ENCODE results near the gene GNAZ.
"Not testable (repeated sequence)": the region's sequence is repeated elsewhere in the genome, so short reads cannot be mapped to it uniquely, and the experiment has no call there.

Gene GNAZ

DNA sequence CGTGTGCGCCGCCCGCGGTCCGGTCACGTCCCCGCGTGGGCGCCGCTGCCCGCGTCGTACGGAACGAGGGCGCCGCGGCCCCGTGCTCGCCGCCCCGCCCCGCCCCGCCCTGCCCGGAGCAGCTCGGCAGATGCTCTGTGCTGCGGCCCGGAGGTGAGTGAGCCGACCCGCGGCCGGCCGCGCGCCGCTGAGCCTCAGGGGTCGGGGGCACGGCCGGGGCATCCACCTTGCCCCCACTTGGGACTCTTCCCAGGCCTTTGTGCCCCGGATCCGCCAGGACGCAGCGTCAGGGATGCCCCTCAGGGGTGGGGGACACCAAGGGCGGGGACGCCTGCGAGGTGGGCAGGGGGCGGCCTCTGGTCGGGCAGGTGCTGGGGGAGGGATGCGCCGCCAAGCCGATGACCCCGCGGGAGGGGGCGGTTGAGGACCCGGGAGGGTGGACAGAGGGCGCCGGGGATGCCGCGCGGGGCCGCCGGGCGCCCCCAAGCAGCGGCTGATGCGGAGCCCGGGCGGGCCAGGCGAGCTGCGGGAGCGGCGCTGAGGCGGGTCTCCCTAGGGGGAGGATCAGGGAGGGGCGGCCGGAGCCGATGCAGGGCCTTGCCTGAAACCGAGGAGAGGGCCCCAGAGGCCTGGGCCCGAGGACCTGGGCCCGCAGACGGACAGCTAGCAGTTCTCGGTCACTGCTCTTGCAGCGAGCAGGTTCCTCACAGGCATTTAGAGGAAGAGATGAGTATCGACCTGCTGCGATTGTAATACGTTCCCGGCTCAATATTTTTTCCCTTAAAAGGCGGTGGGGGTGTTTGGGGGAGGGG lies at the start of gene GNAZ:
Gene GNAZ (plus strand): TSS at position 102 of the 812 bp plus-strand sequence. CDS start 25,177 bp downstream, outside the sequence.
- no peak for DNase-seq (ENCODE audit: low spot score)

DNA sequence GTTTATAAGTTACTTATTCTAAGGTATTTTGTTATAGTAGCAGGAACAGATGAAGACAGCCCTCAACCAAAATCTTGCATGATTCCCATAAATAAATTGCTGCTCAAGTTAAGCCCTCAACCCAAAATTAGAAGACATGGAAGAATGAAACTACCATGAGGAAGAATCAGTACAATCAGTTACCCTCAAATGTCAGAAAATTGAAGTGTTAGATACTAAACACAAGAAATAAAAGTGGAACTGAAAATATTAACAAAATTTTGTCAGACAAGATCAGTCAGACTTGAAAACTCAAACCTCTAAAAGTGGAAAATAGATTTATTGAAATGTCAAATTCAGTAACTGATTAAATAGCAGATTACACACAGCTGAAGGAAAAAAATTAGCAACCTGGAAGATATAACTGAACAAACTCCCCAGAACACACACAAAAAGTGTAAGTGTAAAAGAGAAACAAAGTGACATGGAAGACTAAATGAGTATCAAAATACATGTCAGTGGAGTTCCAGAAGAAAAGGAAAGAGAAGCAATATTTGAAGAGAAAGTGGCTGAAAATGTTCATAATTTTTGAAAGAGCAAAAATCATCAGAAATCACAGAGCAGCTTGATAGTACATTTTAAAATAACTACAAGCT lies 49.5 kb upstream of the GNAZ start:
- no peak for DNase-seq (ENCODE audit: low spot score)

GRCh38 chr22:23021660-23022353 lies 48.5 kb upstream of the GNAZ start:
- DNase-seq (ENCODE audit: low spot score), result not testable (repeated sequence)

GRCh38 chr22:23023294-23023693 lies 47.0 kb upstream of the GNAZ start:
- no peak for DNase-seq (ENCODE audit: low spot score)

- DNase-seq (ENCODE audit: low spot score), result no peak
Measured at GRCh38 chr22:23026777-23027176, 43.5 kb upstream of the GNAZ start.

DNA sequence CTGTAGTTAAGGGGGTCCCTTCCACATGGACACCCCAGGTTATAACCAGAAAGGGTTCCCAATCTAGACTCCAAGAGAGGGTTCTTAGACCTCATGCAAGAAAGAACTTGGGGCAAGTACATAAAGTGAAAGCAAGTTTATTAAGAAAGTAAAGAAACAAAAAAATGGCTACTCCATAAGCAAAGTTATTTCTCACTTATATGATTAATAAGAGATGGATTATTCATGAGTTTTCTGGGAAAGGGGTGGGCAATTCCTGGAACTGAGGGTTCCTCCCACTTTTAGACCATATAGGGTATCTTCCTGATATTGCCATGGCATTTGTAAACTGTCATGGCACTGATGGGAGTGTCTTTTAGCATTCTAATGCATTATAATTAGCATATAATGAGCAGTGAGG lies 42.5 kb upstream of the GNAZ start:
- not testable (repeated sequence) for DNase-seq (ENCODE audit: low spot score)

DNA sequence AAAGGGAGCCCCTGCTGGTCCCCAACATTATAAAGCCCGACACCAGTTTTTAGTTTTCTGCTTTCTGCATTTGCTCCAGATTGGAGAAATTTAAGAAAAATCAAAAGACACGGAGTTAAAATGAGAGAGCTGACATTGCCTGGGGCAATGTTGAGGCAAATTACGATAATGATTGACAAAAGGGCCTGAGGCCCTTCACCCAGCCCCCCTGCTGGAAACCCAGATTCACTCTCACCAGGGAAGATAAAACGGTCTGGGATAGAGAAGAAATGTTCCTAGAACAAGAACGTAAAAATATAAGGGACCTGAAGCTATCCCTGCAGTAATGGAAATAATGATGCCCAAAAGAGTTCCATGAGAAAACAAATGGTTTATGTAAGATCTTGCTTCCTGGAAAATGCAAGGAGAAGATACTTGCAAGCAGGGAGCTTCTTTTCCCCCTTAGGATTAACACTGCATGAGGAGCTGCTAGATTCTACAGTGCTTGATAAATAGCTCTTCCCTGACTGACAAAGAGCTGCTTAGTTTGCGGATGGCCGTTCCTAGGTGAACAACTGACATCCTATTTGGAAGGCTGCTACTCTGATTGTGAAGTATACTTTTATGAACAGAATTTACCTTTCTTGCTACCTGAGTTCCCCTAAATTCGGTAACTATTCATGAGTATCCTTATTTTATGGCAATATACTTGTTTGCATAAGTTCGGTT lies 40.6 kb upstream of the GNAZ start:
- no peak for DNase-seq (ENCODE audit: low spot score)

DNA sequence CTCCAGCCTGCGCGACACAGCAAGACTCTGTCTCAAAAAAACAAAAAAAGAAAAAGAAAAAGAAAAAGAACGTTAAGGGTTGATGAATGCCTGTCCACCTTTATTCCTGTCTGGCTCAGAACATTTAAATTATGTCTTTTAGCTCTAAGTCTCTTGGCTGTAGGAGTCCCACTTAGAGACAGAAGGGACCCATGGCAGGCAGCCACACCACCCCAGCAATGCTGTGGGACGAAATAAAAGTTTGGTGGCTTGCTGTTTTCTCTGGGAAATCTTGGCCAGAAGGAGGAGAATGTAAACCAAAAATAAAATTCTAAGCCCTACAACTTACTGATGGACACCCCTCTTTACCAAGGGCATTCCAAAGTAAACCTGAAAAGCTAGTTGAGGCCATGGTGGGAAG lies 38.9 kb upstream of the GNAZ start:
- no peak for DNase-seq (ENCODE audit: low spot score)

GRCh38 chr22:23031786-23032185 lies 38.5 kb upstream of the GNAZ start:
- no peak for DNase-seq (ENCODE audit: low spot score)

GRCh38 chr22:23032658-23033057 lies 37.7 kb upstream of the GNAZ start:
- DNase-seq (ENCODE audit: low spot score), result no peak

GRCh38 chr22:23033116-23033905 lies 37.0 kb upstream of the GNAZ start:
- DNase-seq (ENCODE audit: low spot score), result no peak

DNA sequence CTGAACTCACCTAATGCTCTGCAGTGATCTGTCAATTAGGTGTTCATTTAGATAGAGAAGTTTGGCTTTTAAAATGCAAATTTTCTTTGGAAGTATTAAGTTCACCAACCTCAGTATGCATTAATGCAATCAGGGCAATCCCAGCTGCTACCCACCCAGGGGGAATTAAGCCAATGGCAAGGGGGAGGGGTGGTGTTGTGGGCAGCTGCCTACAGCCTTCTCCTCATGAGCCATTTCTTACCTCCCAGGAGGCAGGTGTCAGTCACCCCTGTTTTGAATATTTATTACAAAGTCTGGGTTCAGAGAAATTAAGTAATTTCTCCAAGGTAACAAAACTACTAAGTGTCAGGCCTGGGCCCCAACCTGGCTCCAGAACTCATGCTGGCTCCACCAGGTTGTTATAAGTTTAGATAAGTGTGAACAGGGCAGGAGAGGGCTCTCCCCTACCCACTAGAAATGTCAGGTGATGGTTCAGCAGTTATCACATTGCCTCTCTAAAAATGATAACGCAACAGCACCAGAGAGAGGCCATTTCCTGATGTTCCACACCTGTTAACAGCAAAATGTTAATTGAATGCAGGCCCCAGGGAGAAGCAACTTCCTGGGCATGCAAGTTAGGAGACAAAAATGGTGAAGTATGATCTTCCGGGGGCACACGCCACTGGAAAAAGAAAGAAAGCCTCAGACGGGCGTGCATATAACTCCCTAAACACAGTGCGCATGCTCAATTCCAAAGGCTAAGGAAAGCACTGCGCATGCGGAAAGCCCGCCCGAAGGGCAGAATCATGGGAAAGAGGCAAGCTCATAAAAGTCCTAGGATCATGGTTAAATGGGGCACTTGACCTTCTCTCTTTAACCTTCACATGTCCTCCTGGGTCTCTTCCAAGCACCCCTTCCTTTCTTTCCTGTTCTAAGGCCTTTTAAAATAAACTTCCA lies 35.4 kb upstream of the GNAZ start:
- no peak for DNase-seq (ENCODE audit: low spot score)

DNA sequence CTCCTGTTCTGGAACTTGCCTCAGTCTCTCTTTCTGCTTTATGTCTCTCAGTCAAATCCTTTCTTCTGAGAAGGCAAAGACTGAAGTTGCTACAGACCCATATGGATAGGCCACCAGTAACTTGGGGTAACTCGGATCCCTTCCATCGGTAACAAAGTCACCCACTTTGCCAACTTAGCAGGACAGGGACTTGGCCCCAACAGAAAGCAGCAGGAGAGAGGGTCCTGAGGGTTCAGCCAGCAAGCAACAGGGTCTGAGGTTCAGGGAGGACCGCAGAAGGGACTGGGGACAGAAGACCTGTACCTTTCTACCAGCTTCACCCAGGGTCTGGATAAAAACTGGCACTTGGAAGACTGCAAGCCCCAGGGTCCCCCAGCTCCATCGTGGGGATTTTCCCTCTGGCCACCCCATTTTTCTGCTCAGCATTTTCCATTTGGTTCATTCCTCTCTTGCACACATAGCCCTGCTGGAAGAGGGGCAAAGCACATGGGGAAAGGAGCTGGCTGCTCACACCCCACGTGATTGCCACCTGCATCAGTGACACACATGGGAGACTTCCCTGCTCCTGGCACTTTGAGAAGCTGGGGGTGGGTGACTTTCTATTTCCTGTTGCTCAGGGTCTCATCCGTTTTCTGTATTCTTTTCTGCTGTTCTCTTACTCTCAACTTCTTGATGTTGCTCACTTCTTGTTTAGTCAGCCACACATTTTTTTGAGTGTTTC lies 34.6 kb upstream of the GNAZ start:
- DNase-seq (ENCODE audit: low spot score), result no peak

- DNase-seq (ENCODE audit: low spot score), result peak; percentile 83
Measured at GRCh38 chr22:23036684-23037428, 33.5 kb upstream of the GNAZ start.

DNA sequence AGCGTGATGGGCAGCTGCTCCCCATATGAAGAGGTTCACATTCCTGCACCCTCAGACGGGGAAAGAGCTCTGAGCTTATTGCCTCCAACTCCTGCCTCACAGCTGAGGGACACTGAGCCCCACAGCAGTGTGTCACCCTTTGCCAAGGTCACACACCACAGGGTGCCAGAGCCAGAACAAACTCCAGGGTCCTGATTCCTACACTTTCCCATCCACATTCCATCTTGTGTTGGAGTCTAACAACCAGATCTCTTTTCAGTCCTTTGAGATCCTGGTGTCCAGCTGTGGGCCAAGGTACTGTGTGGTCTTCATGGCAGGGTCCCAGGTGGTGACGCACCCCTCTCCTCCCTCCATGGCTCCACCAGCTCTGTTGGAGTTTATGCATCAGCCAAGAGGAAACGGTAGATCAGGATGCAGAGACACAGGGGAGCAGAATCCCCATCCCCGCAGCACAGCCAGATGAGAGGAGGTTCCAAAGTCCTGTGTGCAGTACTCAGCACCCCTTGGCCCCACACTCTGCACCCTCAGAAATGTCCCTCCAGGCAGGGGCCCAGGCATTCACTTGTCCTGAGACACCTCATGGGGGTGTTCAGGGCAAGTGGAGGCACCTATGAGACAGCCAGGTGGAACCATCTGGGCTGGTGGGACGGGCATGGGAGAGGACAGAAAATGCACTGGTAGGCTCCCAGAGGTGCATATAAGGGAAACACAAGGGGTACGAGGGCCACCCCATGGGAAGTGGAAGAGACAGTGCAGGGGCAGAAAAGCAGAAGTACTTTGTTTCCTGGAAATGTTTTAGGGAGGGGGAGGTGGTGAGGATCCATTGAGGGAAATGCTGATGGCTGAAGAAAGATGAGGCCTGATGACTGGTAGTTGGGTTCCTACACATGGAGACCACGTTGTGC lies 32.6 kb upstream of the GNAZ start:
- DNase-seq (ENCODE audit: low spot score), result no peak

DNA sequence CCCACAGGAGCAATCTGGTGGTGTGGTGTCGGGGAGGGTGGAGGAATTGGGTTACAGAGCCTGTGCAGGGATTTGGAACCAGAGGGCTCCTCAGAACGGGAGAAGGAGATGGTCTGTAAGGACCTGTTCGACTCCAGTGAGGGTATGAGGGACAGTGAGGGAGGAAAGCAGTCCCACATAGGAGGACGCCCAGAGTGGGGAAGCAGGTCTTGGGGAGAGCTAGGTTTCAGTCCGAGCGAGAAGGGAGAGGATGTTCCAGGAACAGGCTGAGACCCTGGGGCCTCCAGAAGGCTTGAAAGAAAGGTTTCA lies 32.0 kb upstream of the GNAZ start:
- DNase-seq (ENCODE audit: low spot score), result no peak

DNA sequence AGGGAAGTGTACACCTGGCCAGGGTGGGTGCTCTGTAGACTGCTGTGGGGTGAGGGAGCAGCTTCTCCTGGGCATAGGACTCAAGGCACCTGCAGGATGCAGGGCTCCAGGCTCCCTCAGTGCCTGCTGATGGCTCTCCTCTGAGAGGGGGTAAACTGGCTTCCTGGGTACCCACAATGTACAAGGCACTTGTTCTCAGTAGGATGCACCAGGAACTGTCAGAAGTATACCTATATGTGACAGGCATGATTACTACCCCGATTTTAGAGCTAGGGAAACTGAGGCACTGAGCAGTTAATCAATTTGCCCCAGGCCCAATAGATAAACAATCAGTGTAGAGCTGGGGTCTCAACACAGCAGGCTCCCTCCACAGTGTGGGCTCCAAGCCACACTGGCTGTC lies 31.4 kb upstream of the GNAZ start:
- no peak for DNase-seq (ENCODE audit: low spot score)

GRCh38 chr22:23042179-23042578 lies 28.1 kb upstream of the GNAZ start:
- DNase-seq (ENCODE audit: low spot score), result no peak

Data from AG08395 (cell line).